Upper lobe of right lung (tissue), 1 donor: ENCODE measurements around the gene SNCB. TPM values are rescaled to one million over a fixed set of nuclear protein-coding genes. Genes with fewer than 3 reads are reported as not detected.

ENCODE experiments used
- ATAC-seq: fragments of 200-7000 bp; cut with Tn5 transposase; one replicate; pipeline ENCODE4 v1.9.1; 2020; ENCODE audit warnings: mild to moderate bottlenecking, moderate library complexity
- DNase-seq: peaks from one replicate; pipeline ENCODE4 v3.0.0-alpha.2; 2020
- H3K27ac ChIP-seq: fragments of 200-600 bp; one replicate; pipeline ENCODE4 v1.8.0; 2022
- H3K27me3 ChIP-seq: fragments of 200-600 bp; one replicate; pipeline ENCODE4 v1.8.0; 2022; ENCODE audit warnings: mild to moderate bottlenecking
- H3K36me3 ChIP-seq: fragments of 200-600 bp; one replicate; pipeline ENCODE4 v1.8.0; 2022
- H3K4me1 ChIP-seq: fragments of 200-600 bp; one replicate; pipeline ENCODE4 v1.8.0; 2022
- H3K4me3 ChIP-seq: fragments of 200-600 bp; one replicate; pipeline ENCODE4 v1.8.0; 2022; ENCODE audit warnings: mild to moderate bottlenecking
- H3K9me3 ChIP-seq: fragments of 200-600 bp; one replicate; pipeline ENCODE4 v1.8.0; 2022
- CTCF ChIP-seq: fragments of 200-600 bp; IDR thresholded peaks from one replicate; pipeline ENCODE4 v1.8.0; 2022; ENCODE audit warnings: antibody characterized with exemption
- intact Hi-C: fragments of 100-400 bp; cut with DNase I; formaldehyde crosslinking; loops from one replicate; pipeline ENCODE4 v1.11.0; 2022
- total RNA-seq: library from RNA; stranded (reverse); fragmentation: NEBNext Ultra II Directional; extraction: Animal tissue kit (Norgen Biotek cat#: 25700); gene quantifications from one replicate; pipeline ENCODE4 v1.2.1, GENCODE V29; 2021
- donor health status: DM: no; HTN: yes; CAD: no; lungs with severe emphysema.

SNCB gene
- total RNA-seq, 1 donor from 2014 or later = not detected

GRCh38 chr5:176644294-176644693 is 14.0 kb upstream of the SNCB start:
- Histone ChIP-seq H3K9me3 (no peaks in the 10 kb centered on the region), H3K4me3 (no peak overlapping the region), H3K27ac (no peak overlapping the region), H3K27me3 (no peaks in the 10 kb centered on the region), H3K4me1 (peaks cover 15% of the 10 kb centered on the region), H3K36me3 (no peaks in the 10 kb centered on the region)
- TF ChIP-seq CTCF = no peak
- intact Hi-C loops = no loop called here
- ATAC-seq = no peak
- DNase-seq = no peak

- no peak for TF ChIP-seq CTCF
- Histone ChIP-seq H3K36me3 (no peaks in the 10 kb centered on the region), H3K27ac (no peak overlapping the region), H3K4me1 (peaks cover 13% of the 10 kb centered on the region), H3K27me3 (no peaks in the 10 kb centered on the region), H3K9me3 (no peaks in the 10 kb centered on the region), H3K4me3 (no peak overlapping the region)
- intact Hi-C loops = no loop called here
- no peak for ATAC-seq
- DNase-seq = no peak
Observed at GRCh38 chr5:176643491-176644219, 13.3 kb upstream of the SNCB start.

- DNase-seq (no peak), ATAC-seq (no peak)
- Histone ChIP-seq H3K27ac (no peak overlapping the region), H3K9me3 (no peaks in the 10 kb centered on the region), H3K4me3 (no peak overlapping the region), H3K4me1 (peaks cover 5% of the 10 kb centered on the region), H3K36me3 (no peaks in the 10 kb centered on the region), H3K27me3 (no peaks in the 10 kb centered on the region)
- no peak for TF ChIP-seq CTCF
- intact Hi-C loops = no loop called here
Observed at GRCh38 chr5:176642675-176643490, 12.5 kb upstream of the SNCB start.

GRCh38 chr5:176640616-176641015 is 10.3 kb upstream of the SNCB start:
- Histone ChIP-seq H3K27me3 (peaks cover 2% of the 10 kb centered on the region), H3K36me3 (no peaks in the 10 kb centered on the region), H3K9me3 (no peaks in the 10 kb centered on the region), H3K4me3 (no peak overlapping the region), H3K27ac (no peak overlapping the region), H3K4me1 (no peaks in the 10 kb centered on the region)
- intact Hi-C loops = no loop called here
- DNase-seq (no peak), ATAC-seq (no peak)
- no peak for TF ChIP-seq CTCF

- Histone ChIP-seq H3K9me3 (no peaks in the 10 kb centered on the region), H3K27me3 (peaks cover 8% of the 10 kb centered on the region), H3K36me3 (no peaks in the 10 kb centered on the region), H3K4me1 (no peaks in the 10 kb centered on the region), H3K4me3 (no peak overlapping the region), H3K27ac (no peak overlapping the region)
- no peak for ATAC-seq
- no peak for DNase-seq
- intact Hi-C loops = no loop called here
- TF ChIP-seq CTCF = no peak
Observed at GRCh38 chr5:176639981-176640380, 9.6 kb upstream of the SNCB start.
